PC-9 (cell line): ENCODE measurements around the gene MRPS10. TPM values are rescaled to one million over a fixed set of nuclear protein-coding genes. Genes with fewer than 3 reads are reported as not detected.

Experiments used
- BruUV-seq: library from RNA; stranded (reverse); fragments of 400-500 nt; replicated peaks from 2 replicates; lab custom pipeline; 2021; lab: Mats Ljungman, UMichigan
- CTCF ChIA-PET: fragments of 300-600 bp; sonication (Branson Sonifier 250); formaldehyde crosslinking; loops from one replicate; lab custom pipeline; 2022; ENCODE audit warnings: antibody characterized with exemption; lab: Charles Lee
- POLR2A ChIA-PET: fragments of 300-600 bp; sonication (Branson Sonifier 250); formaldehyde crosslinking; loops from one replicate; lab custom pipeline; 2022; ENCODE audit warnings: antibody characterized with exemption; ENCODE audit not compliant: unreplicated experiment; lab: Charles Lee
- DNase-seq, 2 experiments: peaks; one replicate each; pipeline versions ENCODE4 v3.0.0 to v3.0.0-alpha.2; 2015 to 2022; ENCODE audit warnings: mixed read lengths in 1 of 2
- H2AFZ ChIP-seq: fragments of 200-600 bp; sonication (generic); 2 replicates; pipeline ENCODE4 v1.8.1; 2017; ENCODE audit warnings: antibody characterized with exemption
- H3F3A ChIP-seq: fragments of 200-600 bp; sonication (generic); 2 replicates; pipeline ENCODE4 v1.8.1; 2017; ENCODE audit warnings: antibody characterized with exemption, mild to moderate bottlenecking, low read depth; ENCODE audit not compliant: insufficient read depth
- H3K27ac ChIP-seq: fragments of 200-600 bp; sonication (generic); 2 replicates; pipeline ENCODE4 v1.6.1; 2016; ENCODE audit warnings: mixed run types
- H3K27me3 ChIP-seq: fragments of 200-600 bp; sonication (generic); 2 replicates; pipeline ENCODE4 v1.6.1; 2016; ENCODE audit warnings: low read depth, mixed run types; ENCODE audit not compliant: insufficient read depth
- H3K36me3 ChIP-seq: fragments of 200-600 bp; sonication (generic); 2 replicates; pipeline ENCODE4 v1.6.1; 2016; ENCODE audit warnings: low read depth, mixed run types
- H3K4me1 ChIP-seq: fragments of 200-600 bp; sonication (generic); replicated peaks from 2 replicates; pipeline ENCODE4 v1.6.1; 2016; ENCODE audit warnings: mixed run types; ENCODE audit not compliant: insufficient read depth
- H3K4me2 ChIP-seq: fragments of 200-600 bp; sonication (generic); 2 replicates; pipeline ENCODE4 v1.6.1; 2017; ENCODE audit warnings: mixed run types
- H3K4me3 ChIP-seq: fragments of 200-600 bp; sonication (generic); 2 replicates; pipeline ENCODE4 v1.6.1; 2016; ENCODE audit warnings: mixed run types
- H3K79me2 ChIP-seq: fragments of 200-600 bp; sonication (generic); 2 replicates; pipeline ENCODE4 v1.6.1; 2017; ENCODE audit warnings: low read depth, mixed run types
- H3K9me2 ChIP-seq: fragments of 200-600 bp; sonication (generic); 2 replicates; pipeline ENCODE4 v1.8.1; 2017; ENCODE audit warnings: mild to moderate bottlenecking; ENCODE audit not compliant: insufficient read depth
- H3K9me3 ChIP-seq: fragments of 200-600 bp; sonication (generic); 2 replicates; pipeline ENCODE4 v1.8.1; 2016; ENCODE audit warnings: low read depth; ENCODE audit not compliant: insufficient read depth
- H4K20me1 ChIP-seq: fragments of 200-600 bp; sonication (generic); 2 replicates; pipeline ENCODE4 v1.8.1; 2017; ENCODE audit not compliant: insufficient read depth
- EZH2 ChIP-seq: fragments of 200-600 bp; sonication (generic); IDR thresholded peaks from 2 replicates; pipeline ENCODE4 v1.8.0; 2017; ENCODE audit warnings: antibody characterized with exemption, low read depth
- intact Hi-C: fragments of 100-400 bp; cut with micrococcal nuclease; formaldehyde crosslinking; loops from one replicate; pipeline ENCODE4 v1.10.0; 2022; ENCODE audit not compliant: unreplicated experiment
- total RNA-seq: library from RNA; stranded (reverse); gene quantifications from 2 replicates; pipeline ENCODE4 v1.2.3, GENCODE V29; 2021
- TF ChIP-seq, protein P1 (sequence below): fragments of 200-600 bp; sonication (generic); conservative IDR thresholded peaks from 2 replicates; pipeline ENCODE4 v1.6.1; 2017; ENCODE audit warnings: mixed run types, antibody characterized with exemption, mild to moderate bottlenecking, moderate library complexity

Gene MRPS10
- total RNA-seq, 1 experiment from 2014 or later, result 56.5 TPM

DNA sequence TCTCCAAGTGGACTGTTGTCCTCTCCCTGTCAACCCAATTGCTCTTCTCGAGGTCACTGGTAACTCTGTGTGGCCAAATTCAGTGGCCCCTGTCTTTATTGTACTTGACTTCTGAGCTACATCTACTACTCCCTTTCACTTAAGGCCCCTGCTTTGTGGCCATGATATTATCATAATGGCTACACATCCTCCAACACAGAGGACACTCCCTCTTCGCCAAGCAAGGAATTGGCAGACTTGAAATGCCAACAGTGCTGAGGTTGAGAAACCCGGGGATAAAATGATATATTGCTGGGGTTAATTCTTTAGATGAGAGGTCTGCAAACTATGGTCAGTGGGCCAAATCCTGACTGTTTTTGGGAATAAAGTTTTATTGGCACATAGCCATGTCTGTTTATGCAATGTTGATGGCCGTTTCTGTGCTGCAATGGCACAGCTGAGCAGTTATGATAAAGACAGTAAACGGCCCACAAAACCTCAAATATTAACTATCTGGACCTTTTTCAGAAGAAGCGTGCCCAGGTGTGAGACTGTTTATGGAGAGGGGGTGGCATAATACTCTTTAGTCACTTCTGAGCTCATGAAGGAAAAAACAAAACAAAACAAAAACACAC lies 12.0 kb upstream of the MRPS10 start:
- TF ChIP-seq EZH2, result no peak
- TF ChIP-seq, protein P1, sequence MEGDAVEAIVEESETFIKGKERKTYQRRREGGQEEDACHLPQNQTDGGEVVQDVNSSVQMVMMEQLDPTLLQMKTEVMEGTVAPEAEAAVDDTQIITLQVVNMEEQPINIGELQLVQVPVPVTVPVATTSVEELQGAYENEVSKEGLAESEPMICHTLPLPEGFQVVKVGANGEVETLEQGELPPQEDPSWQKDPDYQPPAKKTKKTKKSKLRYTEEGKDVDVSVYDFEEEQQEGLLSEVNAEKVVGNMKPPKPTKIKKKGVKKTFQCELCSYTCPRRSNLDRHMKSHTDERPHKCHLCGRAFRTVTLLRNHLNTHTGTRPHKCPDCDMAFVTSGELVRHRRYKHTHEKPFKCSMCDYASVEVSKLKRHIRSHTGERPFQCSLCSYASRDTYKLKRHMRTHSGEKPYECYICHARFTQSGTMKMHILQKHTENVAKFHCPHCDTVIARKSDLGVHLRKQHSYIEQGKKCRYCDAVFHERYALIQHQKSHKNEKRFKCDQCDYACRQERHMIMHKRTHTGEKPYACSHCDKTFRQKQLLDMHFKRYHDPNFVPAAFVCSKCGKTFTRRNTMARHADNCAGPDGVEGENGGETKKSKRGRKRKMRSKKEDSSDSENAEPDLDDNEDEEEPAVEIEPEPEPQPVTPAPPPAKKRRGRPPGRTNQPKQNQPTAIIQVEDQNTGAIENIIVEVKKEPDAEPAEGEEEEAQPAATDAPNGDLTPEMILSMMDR, result no peak
- Histone ChIP-seq H3K4me2 (no peak overlapping the region), H3K9me3 (no peaks in the 10 kb centered on the region), H3K27ac (0 out of 2 replicates have a peak overlapping the region, but pooled peaks have one; percentile 99), H3K9me2 (no peaks in the 10 kb centered on the region), H3F3A (peaks cover 38% of the 10 kb centered on the region), H3K4me1 (peaks cover 57% of the 10 kb centered on the region), H2AFZ (no peak overlapping the region), H4K20me1 (no peaks in the 10 kb centered on the region), H3K4me3 (no peak overlapping the region), H3K79me2 (0 out of 2 replicates have a peak, but pooled peaks cover 4% of the 10 kb centered on the region), H3K36me3 (peaks cover 4% of the 10 kb centered on the region; the same call in 1 of the 2 replicates), H3K27me3 (no peaks in the 10 kb centered on the region)
- DNase-seq, result no peak
- POLR2A ChIA-PET, result interaction anchor here (0.6 to 0.7 kb wide), 2 partner anchors 15 to 88 kb away, joined by 3 to 6 read pairs; no protein-coding TSS in a partner anchor
- intact Hi-C loops, result loop anchor here (5.0 to 10.0 kb wide), 4 partner anchors 65 to 645 kb away; partner anchors contain the start of genes BYSL, MED20 and RPL7L1
- CTCF ChIA-PET, result interaction anchor here (0.6 to 2.1 kb wide), 4 partner anchors 15 to 318 kb away, joined by 3 to 7 read pairs (median 4); no protein-coding TSS in a partner anchor
- BruUV-seq, result no TSS peak

DNA sequence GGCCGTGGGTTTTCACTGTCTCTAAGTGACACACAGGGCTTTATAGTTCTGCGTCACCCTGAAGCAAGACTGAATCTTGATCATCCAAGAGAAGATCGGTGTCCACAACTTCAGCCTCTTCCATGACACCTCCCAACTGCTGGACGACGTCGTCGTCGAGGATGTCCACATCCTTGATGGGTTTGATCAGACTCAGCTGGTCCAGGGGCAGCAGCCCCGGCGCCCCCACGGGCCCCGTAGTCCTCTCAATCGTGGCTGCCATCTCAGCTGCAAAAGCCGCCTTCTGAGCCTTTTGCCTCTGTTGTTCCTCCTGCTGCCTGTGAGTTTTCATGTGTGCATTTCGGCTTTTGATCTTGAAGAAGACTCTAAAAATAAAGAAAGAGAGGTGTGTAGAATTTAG lies 10.6 kb upstream of the MRPS10 start:
- Histone ChIP-seq H3K4me2 (no peak overlapping the region), H3K4me3 (no peak overlapping the region), H4K20me1 (no peaks in the 10 kb centered on the region), H3K9me3 (no peaks in the 10 kb centered on the region), H3K27me3 (no peaks in the 10 kb centered on the region), H3K9me2 (no peaks in the 10 kb centered on the region), H3F3A (peaks cover 48% of the 10 kb centered on the region), H3K79me2 (0 out of 2 replicates have a peak, but pooled peaks cover 4% of the 10 kb centered on the region), H3K36me3 (peaks cover 4% of the 10 kb centered on the region; the same call in 1 of the 2 replicates), H2AFZ (no peak overlapping the region), H3K27ac (peak overlapping the region; percentile 99), H3K4me1 (peaks cover 69% of the 10 kb centered on the region)
- no peak for DNase-seq
- BruUV-seq, result no TSS peak
- POLR2A ChIA-PET, result no interaction called here
- TF ChIP-seq, protein P1, result no peak
- CTCF ChIA-PET, result interaction anchor here (2.7 kb wide), 1 partner anchor 319 kb away, joined by 14 read pairs; no protein-coding TSS in a partner anchor
- intact Hi-C loops, result loop anchor here (5.0 to 10.0 kb wide), 4 partner anchors 66 to 646 kb away; partner anchors contain the start of genes BYSL, MED20 and RPL7L1

DNA sequence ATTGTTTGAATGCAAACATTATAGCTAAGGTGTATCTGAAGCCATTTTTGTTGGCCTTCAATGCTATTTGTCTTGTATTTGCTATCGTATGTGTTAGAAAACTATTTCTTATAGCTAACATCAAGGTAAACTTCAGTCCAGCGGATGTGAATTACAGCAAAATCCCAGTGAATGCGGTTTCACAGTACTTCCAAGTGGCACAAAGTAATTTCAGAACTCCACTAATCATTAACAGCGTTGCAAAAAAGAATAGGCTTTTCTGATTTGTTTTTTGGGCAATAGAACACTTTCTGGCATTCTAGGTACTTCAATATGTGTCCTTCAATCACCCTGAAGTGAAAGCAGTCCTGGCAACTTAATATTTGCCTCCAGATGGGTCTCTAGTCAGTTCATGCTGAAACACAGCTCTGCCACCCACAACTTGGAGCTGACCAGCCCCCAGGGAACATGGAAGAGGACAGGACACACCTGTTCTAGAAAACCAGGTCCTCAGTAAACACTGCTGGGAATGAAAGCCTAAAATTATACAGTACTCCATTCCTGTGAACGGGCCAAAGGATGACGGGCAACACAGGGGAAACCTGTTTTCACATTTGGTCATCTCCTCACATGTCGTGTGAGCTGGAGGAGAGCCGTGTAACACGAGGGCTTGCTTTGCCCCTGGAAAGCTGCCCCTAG lies 9.7 kb upstream of the MRPS10 start:
- no peak for DNase-seq
- Histone ChIP-seq H3F3A (peaks cover 57% of the 10 kb centered on the region), H3K4me2 (peak overlapping the region; percentile 89), H3K27me3 (no peaks in the 10 kb centered on the region), H3K79me2 (0 out of 2 replicates have a peak, but pooled peaks cover 4% of the 10 kb centered on the region), H3K9me3 (no peaks in the 10 kb centered on the region), H3K27ac (peak overlapping the region; percentile 99), H3K4me1 (peaks cover 79% of the 10 kb centered on the region), H2AFZ (no peak overlapping the region), H4K20me1 (no peaks in the 10 kb centered on the region), H3K9me2 (no peaks in the 10 kb centered on the region), H3K36me3 (peaks cover 4% of the 10 kb centered on the region; the same call in 1 of the 2 replicates), H3K4me3 (peak overlapping the region; percentile 42; the same call in 1 of the 2 replicates)
- POLR2A ChIA-PET, result interaction anchor here (0.5 to 1.2 kb wide), 11 partner anchors 10 to 652 kb away, joined by 3 to 15 read pairs (median 7); partner anchors contain the start of gene TRERF1
- CTCF ChIA-PET, result interaction anchor here (1.1 to 2.7 kb wide), 3 partner anchors 12 to 320 kb away, joined by 3 to 14 read pairs (median 3); no protein-coding TSS in a partner anchor
- intact Hi-C loops, result loop anchor here (2.0 to 10.0 kb wide), 6 partner anchors 67 to 647 kb away; partner anchors contain the start of genes BYSL, MED20 and RPL7L1
- TF ChIP-seq, protein P1, result no peak
- TF ChIP-seq EZH2, result no peak
- TSS peak; percentile 43 for BruUV-seq
